T-helper 22 cell (primary cell): ENCODE data around the gene UPF3A.
"Not testable (repeated sequence)": the region's sequence is repeated elsewhere in the genome, so short reads cannot be mapped to it uniquely, and the experiment has no call there.

Source experiments
- DNase-seq: peaks from one replicate; pipeline ENCODE4 v3.0.0-alpha.2; 2020; ENCODE audit warnings: low read depth

Gene UPF3A

DNA sequence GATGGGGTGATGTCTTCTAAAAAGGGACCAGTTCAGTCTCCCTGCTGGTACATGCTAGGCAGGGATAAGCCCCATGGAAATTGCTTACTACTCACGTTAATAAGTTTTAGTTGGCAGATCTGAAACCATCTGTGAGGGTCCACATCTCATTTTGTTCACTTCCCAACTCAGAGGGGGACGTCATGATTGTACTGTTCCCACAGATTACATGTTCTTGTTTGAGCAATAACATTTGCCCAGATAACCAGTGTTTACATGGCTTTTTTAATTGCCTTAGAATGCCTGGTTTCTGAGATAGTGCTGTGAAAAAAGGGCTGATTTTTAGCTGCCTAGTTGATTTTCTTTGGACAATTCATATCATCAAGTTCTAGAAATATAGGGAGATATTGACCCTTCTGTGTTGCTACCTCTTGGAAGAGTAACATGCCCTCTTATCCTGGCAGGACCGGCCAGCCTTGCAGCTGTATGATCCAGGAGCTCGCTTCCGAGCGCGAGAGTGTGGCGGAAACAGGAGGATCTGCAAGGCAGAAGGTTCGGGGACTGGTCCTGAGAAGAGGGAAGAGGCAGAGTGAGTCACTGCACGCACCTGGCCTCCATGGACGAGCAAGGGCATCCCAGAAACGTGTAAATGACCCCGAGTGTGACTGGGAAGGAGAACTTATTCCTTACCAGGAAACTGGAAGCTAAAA lies 23.1 kb downstream of the UPF3A start:
- DNase-seq, result no peak

DNA sequence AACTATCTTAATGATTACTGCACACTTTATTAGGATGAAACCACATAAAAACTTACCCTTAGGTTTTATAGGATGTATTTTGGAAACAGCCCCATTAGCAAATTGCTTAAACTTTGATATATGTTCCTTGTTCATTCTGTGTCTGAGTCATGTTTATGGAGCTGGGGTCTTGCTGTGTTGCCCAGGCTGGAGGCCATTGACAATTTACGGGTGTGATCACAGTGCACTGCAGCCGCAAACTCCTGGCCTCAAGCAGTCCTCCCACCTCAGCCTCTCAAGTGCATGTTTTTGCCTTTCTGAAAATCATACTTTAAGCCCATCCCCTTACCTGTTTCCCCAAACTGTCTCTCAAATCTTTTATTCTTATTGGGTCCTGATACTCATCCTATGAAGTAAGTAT lies 27.7 kb downstream of the UPF3A start:
- no peak for DNase-seq

DNA sequence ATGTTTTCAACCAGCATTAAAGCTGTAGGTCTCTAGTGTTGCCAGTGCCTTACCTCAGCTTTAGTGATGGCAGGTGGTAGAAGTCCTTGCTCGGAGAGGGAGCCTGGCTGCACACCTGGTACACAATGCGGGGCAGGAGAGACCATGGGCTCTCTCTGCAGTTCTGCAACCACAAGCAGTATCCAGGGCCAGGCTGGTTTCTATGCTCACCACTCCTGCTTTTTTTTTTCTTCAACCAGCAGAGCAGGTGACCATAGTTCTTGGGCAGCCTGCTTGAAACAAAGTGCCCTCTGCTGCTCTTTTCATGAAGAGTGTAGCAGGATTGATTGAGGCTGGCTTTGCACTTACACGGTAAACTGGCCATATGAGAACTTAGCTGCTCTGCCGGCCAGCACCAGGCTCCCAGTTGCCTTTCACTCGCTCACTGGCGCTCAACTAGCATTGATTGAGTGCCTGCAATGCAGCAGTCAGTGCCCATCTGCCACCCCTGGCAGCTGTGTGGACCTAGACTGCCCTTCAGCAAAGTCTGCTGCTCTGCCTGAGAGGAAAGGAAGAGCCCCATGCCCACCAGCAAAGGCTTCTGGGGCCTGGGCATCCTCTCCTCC lies 28.5 kb downstream of the UPF3A start:
- DNase-seq, result no peak

DNA sequence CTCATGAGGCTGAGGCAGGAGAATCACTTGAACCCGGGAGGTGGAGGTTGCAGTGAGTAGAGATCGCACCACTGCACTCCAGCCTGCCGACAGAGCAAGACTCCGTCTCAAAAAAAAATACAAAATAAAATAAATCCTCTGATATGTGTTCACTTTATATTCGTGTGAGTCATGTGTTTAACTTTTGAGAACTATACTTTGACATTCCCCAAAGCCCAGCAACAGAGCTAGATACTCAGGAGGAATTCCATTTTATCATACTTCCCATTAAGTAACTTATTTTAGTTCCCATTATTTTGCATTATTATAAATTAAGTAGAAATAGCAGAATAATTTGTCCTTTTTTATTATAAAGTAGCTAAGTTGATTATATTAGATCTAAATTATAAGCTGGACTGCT lies 29.6 kb downstream of the UPF3A start:
- DNase-seq, result no peak

DNA sequence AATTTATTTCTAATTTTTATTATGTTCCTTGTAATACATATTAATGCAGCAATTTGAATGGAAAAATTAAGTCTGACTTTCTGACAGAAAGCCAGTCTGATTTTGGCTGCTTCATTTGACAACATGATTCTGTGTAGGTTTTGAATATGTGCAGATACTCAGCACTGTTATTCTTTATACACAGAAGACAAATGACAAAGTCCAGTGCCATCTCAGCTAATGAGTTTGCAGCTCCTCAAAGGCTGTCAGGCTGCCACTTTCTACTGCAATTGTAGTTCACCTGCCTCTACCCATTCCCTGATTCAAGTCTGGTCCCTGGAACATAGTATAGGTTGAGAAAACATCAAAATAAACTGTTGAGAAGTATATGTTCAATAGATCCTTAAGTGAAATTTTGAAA lies 30.0 kb downstream of the UPF3A start:
- DNase-seq, result no peak

DNA sequence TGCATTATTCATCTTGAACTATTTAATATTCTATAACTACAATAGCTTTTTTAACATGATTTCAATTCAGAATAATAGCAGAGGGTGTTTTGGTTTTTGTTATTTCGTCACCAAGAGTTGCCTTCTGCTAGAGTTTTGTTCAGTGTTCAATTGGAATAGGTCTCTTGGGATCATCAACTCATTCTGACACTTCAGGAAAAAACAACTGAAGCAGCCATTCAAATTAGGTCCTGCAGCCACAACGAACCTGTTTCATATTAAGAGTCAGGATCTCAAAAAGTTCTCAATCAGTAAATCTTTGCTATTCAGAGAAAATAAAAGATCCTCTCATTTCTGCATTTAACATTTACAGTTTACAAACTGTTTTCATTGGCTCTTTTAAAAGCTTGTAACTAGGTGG lies 30.5 kb downstream of the UPF3A start:
- DNase-seq, result no peak

DNA sequence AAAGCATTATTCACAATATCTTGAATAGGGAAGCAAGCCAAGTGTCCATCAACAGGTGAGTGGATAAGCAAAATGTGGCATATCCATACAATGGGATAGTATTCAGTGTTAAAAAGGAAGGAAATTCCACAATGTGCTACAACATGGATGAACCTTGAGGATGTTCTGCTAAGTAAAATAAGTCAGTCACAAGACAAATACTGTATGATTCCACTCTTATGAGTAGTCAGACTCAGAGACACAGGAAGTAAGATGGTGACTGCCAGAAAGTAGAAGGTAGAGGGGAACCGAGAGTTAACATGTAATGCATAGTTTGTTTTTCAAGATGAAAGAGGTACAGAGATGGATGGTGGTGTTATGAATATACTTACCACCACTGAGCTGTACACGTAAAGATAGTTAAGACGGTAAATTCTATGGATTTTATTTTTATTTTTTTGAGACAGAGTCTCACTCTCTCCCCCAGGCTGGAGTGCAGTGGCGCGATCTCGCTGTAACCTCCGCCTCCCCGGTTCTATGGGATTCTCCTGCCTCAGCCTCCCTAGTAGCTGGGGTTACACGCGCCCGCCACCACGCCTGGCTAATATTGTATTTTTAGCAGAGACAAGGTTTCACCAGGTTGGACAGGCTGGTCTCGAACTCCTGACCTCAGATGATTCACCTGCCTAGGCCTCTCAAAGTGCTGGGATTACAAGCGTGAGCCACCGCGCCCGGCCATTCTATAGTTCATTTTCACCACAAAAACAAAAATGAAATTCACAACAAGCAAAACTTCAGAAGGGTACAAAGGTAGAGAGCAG lies 31.9 kb downstream of the UPF3A start:
- DNase-seq, result no peak

DNA sequence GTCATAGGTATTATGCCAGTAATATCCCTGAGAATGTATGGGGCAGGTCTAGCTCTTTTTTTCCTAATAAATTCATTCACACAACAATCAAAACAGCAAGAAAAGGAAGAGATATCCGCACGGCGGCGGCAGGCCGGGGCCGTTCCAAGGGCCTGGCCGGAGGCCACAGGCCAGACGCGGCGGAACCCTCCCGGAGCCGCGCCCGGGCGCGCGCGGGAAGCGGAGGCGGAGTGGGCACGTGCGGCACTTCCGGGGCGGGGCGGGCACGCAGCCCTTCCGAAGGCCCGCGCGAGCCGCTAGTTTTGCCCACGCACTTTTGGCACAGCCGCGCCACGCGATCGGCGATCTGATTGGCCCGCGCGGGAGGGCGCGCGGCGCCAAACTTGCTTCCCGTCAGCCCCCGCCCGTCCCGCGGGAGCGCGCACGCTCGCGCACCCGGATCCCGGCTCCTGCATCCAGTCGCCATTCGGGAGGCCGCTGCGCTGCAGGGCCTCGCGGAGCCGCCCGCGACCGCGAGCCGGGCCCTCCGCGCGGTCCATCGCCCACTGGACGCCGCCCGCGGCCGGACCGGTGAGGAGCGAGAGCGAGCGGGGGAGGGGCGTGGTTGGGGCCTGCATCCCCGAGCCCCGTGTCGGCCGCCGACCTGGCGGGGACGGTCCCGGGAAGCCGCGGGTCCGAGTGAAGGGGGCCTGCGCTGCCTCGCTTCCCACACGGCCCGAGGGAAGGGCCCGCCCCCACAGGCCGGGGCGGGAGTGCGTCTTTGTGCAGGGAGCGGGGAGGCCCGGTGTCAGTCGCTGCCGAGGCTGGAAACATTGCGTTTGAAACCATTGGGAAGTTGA lies 32.9 kb downstream of the UPF3A start, which contains the start of gene CHAMP1:
TSS of gene CHAMP1 (plus strand) at position 430 of the 839 bp plus-strand sequence. CDS start 9,340 bp downstream, outside the sequence.
- peak; percentile 81 for DNase-seq

DNA sequence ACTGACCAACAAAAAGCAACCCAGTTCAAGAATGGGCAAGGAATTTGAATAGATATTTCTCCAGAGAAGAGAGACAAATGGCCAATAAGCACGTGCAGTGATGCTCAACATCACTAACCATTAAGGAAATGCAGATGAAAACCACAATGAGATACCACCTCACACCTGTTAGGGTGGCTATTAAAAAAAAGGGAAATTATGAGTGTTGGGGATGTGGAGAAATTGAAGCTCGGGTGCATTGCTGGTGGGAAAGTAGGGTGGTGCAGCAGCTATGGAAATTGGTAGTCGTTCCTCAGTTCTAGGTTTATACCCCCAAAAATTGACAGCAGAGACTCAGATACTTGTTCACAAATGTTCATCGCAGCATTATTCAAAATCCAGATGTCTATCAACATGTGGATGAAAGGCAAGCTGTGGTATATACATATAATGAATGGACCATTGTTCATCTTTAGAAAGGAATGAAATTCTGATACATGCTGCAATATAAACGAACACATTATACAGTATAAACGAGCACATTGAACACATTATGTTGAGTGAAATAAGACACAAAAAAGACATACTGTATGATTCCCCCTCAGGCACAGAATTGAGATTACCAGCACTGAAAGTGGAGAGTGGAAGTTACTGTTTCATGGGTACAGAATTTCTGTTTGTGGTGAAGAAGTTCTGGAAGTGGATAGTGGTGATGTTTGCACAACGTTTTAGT lies 33.8 kb downstream of the UPF3A start:
- no peak for DNase-seq

DNA sequence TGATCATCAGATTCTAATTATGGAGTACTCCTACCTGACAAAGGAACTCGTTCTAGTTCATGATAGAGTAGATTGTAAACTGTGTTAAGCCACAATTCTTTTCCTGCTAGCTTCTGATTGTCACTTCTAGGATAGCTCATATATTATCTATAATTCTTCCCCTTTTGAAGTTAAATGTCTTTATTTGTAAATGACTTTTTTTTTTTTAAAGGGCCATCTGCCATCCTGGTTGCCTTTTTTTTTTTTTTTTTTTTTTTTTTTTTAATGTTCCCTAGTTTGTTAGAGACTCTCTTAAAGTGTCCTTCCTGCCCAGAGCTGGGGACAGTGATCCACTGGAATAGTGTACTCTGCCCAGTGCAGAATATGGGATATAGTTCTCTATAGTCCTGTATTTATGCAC lies 37.2 kb downstream of the UPF3A start:
- no peak for DNase-seq

DNA sequence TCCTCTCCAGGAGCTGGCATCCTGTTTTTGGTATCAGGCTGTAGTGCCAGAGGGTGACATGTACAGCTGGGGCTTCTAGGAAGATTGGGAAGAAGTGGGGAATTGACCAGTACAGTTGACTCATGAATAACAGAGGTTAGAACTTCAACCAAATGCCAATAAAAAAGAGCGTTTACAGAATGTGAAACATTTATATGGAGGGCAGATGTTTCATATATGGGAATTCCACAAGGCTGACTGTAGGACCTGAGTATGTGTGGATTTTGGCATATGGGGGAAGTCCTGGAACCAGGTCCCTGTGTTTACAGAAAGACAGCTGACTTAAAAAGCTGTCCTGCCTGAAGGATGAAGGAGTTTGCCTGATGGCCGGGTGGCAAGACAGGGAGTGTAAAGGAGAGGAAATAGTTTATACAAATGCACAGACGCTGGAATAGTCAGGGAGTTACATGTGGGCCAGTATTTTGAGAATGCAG lies 38.1 kb downstream of the UPF3A start:
- DNase-seq, result no peak

DNA sequence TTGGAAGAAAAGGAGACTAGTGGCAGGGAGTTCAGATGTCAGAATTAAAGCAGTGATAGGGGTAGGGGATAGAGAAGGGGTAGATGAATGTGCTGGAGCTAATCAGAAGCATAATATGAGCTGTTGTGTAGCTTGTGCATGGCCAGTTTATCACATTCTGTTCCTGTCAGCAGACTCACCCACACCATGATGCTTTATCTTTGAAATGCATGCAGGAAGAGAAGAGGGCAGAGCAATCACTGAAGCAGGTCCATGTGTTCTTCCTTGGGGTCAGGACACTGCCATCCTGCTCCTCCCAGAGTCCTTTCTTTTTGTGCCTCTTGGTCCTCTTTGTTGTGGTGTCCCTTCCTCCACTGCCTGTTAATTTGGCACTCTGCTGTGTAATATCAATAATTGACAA lies 38.7 kb downstream of the UPF3A start:
- no peak for DNase-seq

DNA sequence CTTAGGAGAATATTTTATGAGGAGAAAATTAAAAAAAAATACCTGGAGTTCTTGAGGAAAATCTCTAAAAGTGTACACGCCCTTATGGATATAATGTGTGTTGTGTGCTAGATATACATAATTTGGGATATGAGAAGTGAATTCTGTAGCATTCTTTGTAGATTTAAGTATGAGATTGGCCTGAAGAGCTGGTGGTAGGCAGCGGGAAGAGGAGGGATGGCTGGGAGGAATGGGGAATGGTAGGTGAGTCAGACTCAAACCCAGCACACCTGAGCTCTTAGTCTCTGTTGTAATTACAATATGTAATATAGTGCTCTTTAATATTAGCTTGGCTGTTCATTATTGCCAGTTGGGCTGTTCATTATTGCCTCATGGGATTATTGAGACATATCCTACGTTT lies 39.9 kb downstream of the UPF3A start:
- no peak for DNase-seq

DNA sequence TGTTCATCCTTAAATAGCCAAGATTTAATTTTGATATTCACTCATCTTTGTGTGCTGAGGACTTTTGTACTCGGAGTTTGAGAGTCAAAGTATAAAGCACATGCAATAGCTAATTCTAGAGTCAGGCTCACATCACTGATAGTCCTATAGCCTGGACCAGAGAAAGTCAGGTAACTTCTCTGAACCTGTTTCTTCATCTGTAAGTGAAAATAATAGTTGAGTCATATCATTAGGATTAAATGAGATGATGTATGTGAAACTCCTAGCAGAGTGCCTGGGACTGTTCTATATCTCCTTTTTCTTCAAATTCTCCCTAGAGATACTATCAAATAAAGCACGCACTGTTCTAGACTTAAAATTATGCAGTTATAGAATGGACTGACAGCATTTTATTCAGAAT lies 41.9 kb downstream of the UPF3A start:
- no peak for DNase-seq

DNA sequence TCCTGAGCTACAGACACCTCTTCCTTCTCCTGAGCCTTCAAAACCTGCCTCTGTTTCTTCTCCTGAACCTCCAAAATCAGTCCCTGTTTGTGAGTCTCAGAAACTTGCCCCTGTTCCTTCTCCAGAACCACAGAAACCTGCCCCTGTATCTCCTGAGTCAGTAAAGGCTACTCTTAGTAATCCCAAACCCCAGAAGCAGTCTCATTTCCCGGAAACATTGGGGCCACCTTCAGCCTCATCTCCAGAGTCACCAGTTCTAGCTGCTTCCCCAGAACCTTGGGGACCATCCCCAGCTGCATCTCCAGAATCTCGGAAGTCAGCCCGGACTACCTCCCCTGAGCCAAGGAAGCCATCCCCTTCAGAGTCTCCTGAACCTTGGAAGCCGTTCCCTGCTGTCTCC lies 42.9 kb downstream of the UPF3A start:
- DNase-seq, result no peak

DNA sequence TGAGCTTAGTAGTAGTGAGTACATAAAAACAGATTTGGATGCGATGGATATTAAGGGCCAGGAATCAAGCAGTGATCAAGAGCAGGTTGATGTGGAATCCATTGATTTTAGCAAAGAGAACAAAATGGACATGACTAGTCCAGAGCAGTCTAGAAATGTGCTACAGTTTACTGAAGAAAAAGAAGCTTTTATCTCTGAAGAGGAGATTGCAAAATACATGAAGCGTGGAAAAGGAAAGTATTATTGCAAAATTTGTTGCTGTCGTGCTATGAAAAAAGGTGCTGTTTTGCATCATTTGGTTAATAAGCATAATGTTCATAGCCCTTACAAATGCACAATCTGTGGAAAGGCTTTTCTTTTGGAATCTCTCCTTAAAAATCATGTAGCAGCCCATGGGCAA lies 44.3 kb downstream of the UPF3A start:
- DNase-seq, result no peak

DNA sequence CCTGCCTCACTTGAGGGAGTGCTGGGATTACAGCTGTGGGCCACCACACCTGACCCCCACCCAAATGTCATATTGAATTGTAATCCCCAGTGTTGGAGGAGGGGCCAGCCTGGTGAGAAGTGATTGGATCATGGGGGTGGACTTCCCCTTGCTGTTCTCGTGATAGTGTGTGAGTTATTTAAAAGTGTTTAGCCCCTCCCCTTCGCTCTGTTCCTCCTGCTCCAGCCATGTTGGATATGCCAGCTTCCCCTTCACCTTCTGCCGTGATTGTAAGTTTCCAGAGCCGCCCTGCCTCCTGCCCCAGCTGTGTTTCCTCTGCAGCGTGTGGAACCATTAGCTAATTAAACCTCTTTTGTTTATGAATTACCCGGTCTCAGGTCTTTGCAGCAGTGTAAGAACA lies 46.6 kb downstream of the UPF3A start:
- DNase-seq, result no peak

DNA sequence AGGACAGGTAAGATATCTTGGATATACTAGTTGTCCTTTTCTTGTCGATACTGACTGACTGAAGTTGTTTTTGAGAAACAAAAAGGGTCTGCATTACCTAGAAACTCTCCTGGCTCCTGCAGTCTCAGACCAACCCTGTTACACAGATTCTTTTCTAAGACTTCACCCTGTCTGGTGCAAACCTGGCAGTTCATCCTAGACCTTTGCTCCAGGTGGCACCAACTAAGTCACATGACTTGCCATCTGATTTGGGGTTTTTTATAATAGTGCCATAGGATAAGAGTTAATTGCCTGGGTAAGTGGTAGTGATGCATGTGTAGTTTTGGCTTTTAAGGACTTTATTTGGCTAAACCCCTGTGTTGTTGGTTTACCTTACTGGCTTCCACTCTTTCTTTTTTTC lies 47.2 kb downstream of the UPF3A start:
- no peak for DNase-seq

DNA sequence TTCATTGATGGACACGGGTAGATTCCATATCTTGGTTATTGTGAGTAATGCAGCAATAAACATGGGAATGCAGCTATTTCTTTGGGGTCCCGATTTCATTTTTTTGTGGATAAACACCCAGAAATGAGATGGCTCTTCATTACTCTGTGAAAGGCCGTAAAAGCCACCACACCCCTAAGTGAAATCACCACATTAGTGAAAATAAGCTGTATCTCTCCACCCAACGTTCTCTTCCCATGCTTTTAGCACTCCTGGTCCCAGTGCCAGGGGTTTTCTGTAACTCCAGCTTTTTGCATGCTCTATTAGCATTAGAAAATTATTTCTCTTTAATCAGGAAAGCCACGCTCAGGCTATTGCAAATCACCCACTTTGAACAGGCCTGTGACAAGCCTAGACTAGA lies 48.7 kb downstream of the UPF3A start:
- no peak for DNase-seq

DNA sequence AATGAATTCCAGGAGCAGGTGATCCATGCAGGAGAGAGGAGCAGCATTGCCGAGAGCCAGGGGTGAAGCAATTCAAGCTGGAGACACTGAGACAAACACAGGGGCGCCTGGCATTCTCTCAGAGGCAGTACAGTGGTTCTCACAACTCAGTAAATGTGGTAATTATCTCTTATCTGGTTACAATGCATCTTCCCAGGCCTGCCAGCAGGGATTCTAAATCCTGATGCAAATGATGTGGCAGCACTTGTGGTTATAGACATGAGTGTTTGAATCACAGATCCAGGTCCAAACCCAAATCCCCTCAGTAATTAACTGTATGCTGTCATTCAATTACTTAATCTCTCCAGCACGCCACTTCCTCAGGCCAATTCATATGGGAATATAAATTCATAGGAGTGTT lies 52.5 kb downstream of the UPF3A start:
- not testable (repeated sequence) for DNase-seq

DNA sequence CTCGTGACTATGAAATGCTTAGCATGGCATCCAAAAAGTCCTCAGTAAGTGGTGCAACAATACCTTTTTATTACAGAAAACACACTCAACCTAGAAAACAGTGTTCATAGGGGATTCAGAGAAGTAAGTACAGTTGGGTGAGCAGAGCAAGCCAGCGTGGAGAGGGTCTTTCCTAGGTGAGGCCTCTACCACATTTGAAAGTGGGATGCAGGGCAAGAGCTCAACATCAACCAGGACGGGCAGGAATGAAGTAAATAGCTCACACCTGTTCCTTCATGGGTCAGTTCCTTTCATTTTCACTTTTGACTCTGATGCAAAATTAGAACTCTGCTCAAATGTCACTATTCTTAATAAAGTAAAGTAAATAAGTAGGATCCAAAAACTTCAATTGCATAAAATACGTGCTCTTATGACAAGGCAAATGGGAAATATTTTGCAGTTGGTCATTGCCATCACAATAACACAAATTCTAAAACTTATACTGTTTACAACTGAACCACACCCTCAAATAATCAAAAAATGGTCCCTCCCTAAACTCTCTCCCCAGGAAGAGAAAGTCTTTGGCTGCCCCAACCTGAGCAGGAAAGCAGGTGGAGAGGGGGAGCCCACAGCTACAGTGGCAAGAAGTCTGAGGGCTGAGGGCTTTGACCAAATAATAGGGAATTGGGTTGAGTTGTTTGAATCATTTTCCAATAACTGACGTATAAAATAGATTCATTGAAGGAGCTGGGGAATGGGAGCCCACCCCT lies 53.1 kb downstream of the UPF3A start:
- no peak for DNase-seq
